ENCODE results near the gene ARHGEF11.
A peak's percentile ranks its signal among the peaks of the same experiment; 100 is the strongest.

ARHGEF11 gene

GRCh38 chr1:156920233-156921052 lies 125.1 kb downstream of the ARHGEF11 start, which contains the start of gene LRRC71:
LRRC71 (plus strand) TSS chr1:156920632; CDS start chr1:156920804, 172 bp downstream.
- POLR2A ChIA-PET, result interaction anchor here (0.7 kb wide), 2 partner anchors 164 to 386 kb away, joined by 3 to 5 read pairs; no protein-coding TSS in a partner anchor
- CTCF ChIA-PET, result interaction anchor here (0.8 to 14.3 kb wide), 11 partner anchors 8 to 231 kb away, joined by 3 to 201 read pairs (median 4); partner anchors contain the start of gene PEAR1
- 10% methylated on average over 60 of the region's 71 CpGs for WGBS (ENCODE audit: insufficient coverage)

GRCh38 chr1:156914440-156914856 lies 131.1 kb downstream of the ARHGEF11 start:
- DNase-seq, result no peak
- Histone ChIP-seq H3K27ac (ENCODE audit: insufficient read depth in 1 of 2, low read depth in 1 of 2, low read length in 2 of 2, poor library complexity in 1 of 2, severe bottlenecking in 2 of 2) (peak overlapping the region in 1 of 2 experiments; percentile 58), H3K9me3 (ENCODE audit: control extremely low read depth in 1 of 5, control insufficient read depth in 4 of 5, insufficient read depth in 2 of 5, low read depth in 1 of 5, low read length in 4 of 5) (no peaks in the 10 kb centered on the region), H3K27me3 (replicated peaks in 2 of 5; ENCODE audit: control insufficient read depth in 4 of 5, insufficient read depth in 5 of 5, low read length in 4 of 5) (no peaks in the 10 kb centered on the region), H3K36me3 (ENCODE audit: control insufficient read depth in 4 of 4, insufficient read depth in 4 of 4, low read length in 3 of 4) (peaks cover 0 to 52% (median 15%) of the 10 kb centered on the region in 4 experiments), H3K4me1 (ENCODE audit: control extremely low read depth in 1 of 4, control insufficient read depth in 4 of 4, insufficient read depth in 4 of 4, low read length in 3 of 4) (peaks cover 0 to 38% (median 12%) of the 10 kb centered on the region in 4 experiments), H3K4me3 (ENCODE audit: control insufficient read depth in 1 of 7, extremely low read depth in 1 of 7, insufficient read depth in 4 of 7, low read depth in 2 of 7, low read length in 6 of 7) (no peak overlapping the region)
- ChIA-PET CTCF (interaction anchor here (5.9 kb wide), 1 partner anchor 8 kb away, joined by 48 read pairs; the partner anchor contains the start of gene LRRC71), POLR2A (no interaction called here)
- WGBS (ENCODE audit: insufficient coverage), result 96% methylated on average over 9 of the region's 9 CpGs

More at GRCh38 chr1:156920233-156921052, 125.1 kb downstream of the ARHGEF11 start, which contains the start of gene LRRC71:
- peak; percentile 82 to 87 (median 84) for DNase-seq
- Histone ChIP-seq H3K27me3 (replicated peaks in 2 of 5; ENCODE audit: control insufficient read depth in 4 of 5, insufficient read depth in 5 of 5, low read length in 4 of 5) (peaks cover 12 to 56% (median 39%) of the 10 kb centered on the region in 5 experiments), H3K4me1 (ENCODE audit: control extremely low read depth in 1 of 4, control insufficient read depth in 4 of 4, insufficient read depth in 4 of 4, low read length in 3 of 4) (peaks cover 0 to 27% (median 17%) of the 10 kb centered on the region in 4 experiments), H3K9me3 (ENCODE audit: control extremely low read depth in 1 of 5, control insufficient read depth in 4 of 5, insufficient read depth in 2 of 5, low read depth in 1 of 5, low read length in 4 of 5) (no peaks in the 10 kb centered on the region), H3K4me3 (ENCODE audit: control insufficient read depth in 1 of 7, extremely low read depth in 1 of 7, insufficient read depth in 4 of 7, low read depth in 2 of 7, low read length in 6 of 7) (peak within 1 kb of the TSS in 4 of 7 experiments; percentile 8 to 50 (median 37)), H3K27ac (ENCODE audit: insufficient read depth in 1 of 2, low read depth in 1 of 2, low read length in 2 of 2, poor library complexity in 1 of 2, severe bottlenecking in 2 of 2) (no peak within 1 kb of the TSS), H3K36me3 (ENCODE audit: control insufficient read depth in 4 of 4, insufficient read depth in 4 of 4, low read length in 3 of 4) (peaks cover 0 to 15% (median under 1%) of the 10 kb centered on the region in 4 experiments)

GRCh38 chr1:156913809-156914387 lies 131.6 kb downstream of the ARHGEF11 start:
- ChIA-PET POLR2A (no interaction called here), CTCF (interaction anchor here (0.6 to 5.9 kb wide), 5 partner anchors 8 to 160 kb away, joined by 3 to 48 read pairs (median 4); partner anchors contain the start of gene LRRC71)
- Histone ChIP-seq H3K36me3 (ENCODE audit: control insufficient read depth in 4 of 4, insufficient read depth in 4 of 4, low read length in 3 of 4) (peaks cover 0 to 57% (median 15%) of the 10 kb centered on the region in 4 experiments), H3K27ac (ENCODE audit: insufficient read depth in 1 of 2, low read depth in 1 of 2, low read length in 2 of 2, poor library complexity in 1 of 2, severe bottlenecking in 2 of 2) (peak overlapping the region in 1 of 2 experiments; percentile 58), H3K4me3 (ENCODE audit: control insufficient read depth in 1 of 7, extremely low read depth in 1 of 7, insufficient read depth in 4 of 7, low read depth in 2 of 7, low read length in 6 of 7) (peak overlapping the region in 1 of 7 experiments; percentile 23), H3K27me3 (replicated peaks in 2 of 5; ENCODE audit: control insufficient read depth in 4 of 5, insufficient read depth in 5 of 5, low read length in 4 of 5) (no peaks in the 10 kb centered on the region), H3K9me3 (ENCODE audit: control extremely low read depth in 1 of 5, control insufficient read depth in 4 of 5, insufficient read depth in 2 of 5, low read depth in 1 of 5, low read length in 4 of 5) (no peaks in the 10 kb centered on the region), H3K4me1 (ENCODE audit: control extremely low read depth in 1 of 4, control insufficient read depth in 4 of 4, insufficient read depth in 4 of 4, low read length in 3 of 4) (peaks cover 0 to 38% (median 12%) of the 10 kb centered on the region in 4 experiments)
- 95% methylated on average over 13 of the region's 13 CpGs for WGBS (ENCODE audit: insufficient coverage)
- no peak for DNase-seq

DNA sequence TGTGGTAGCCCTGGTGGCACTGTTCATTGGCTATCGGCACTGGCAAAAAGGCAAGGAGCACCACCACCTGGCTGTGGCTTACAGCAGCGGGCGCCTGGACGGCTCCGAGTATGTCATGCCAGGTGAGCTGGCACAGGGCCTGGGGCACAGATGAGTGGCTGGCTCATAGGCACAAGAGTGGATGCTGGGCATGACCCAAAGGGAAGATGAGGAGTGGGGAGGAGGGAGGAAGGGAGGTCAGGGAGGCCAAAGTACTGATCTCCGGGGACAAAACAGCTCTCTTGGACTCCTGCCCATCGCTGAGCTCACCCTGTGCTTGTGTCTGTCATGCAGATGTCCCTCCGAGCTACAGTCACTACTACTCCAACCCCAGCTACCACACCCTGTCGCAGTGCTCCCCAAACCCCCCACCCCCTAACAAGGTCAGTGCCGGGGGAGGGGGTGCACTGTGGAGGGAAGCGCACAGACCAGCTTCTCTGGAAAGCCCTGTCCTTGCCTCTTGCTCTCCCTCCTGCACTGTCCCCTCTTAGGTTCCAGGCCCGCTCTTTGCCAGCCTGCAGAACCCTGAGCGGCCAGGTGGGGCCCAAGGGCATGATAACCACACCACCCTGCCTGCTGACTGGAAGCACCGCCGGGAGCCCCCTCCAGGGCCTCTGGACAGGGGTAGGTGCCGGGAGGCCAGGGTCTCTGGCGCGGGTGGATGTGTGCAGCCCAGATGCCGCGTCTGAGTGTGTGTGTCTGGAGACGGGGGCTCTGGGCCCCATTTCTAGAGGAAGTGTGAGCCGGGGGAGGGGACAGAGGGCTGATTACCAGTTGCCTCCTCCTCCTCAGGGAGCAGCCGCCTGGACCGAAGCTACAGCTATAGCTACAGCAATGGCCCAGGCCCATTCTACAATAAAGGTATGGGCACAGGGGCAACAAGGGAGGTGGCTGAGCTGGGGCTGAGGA lies 132.4 kb downstream of the ARHGEF11 start:
- peak overlapping the region in 1 of 7 experiments; percentile 23 for H3K4me3 ChIP-seq (ENCODE audit: control insufficient read depth in 1 of 7, extremely low read depth in 1 of 7, insufficient read depth in 4 of 7, low read depth in 2 of 7, low read length in 6 of 7)
- CTCF ChIA-PET, result interaction anchor here (0.6 to 5.9 kb wide), 7 partner anchors 8 to 161 kb away, joined by 3 to 48 read pairs (median 4); partner anchors contain the start of genes INSRR, LRRC71 and NTRK1
- no peaks in the 10 kb centered on the region for H3K9me3 ChIP-seq (ENCODE audit: control extremely low read depth in 1 of 5, control insufficient read depth in 4 of 5, insufficient read depth in 2 of 5, low read depth in 1 of 5, low read length in 4 of 5)
- POLR2A ChIA-PET, result no interaction called here
- WGBS (ENCODE audit: insufficient coverage), result 89% methylated on average over 23 of the region's 24 CpGs
- no peak for DNase-seq
- H3K36me3 ChIP-seq (ENCODE audit: control insufficient read depth in 4 of 4, insufficient read depth in 4 of 4, low read length in 3 of 4), result peaks cover 0 to 65% (median 15%) of the 10 kb centered on the region in 4 experiments
- peaks cover 0 to 38% (median 12%) of the 10 kb centered on the region in 4 experiments for H3K4me1 ChIP-seq (ENCODE audit: control extremely low read depth in 1 of 4, control insufficient read depth in 4 of 4, insufficient read depth in 4 of 4, low read length in 3 of 4)
- H3K27ac ChIP-seq (ENCODE audit: insufficient read depth in 1 of 2, low read depth in 1 of 2, low read length in 2 of 2, poor library complexity in 1 of 2, severe bottlenecking in 2 of 2), result peak overlapping the region in 1 of 2 experiments; percentile 58
- H3K27me3 ChIP-seq (replicated peaks in 2 of 5; ENCODE audit: control insufficient read depth in 4 of 5, insufficient read depth in 5 of 5, low read length in 4 of 5), result no peaks in the 10 kb centered on the region

GRCh38 chr1:156912310-156912709 lies 133.2 kb downstream of the ARHGEF11 start:
- Histone ChIP-seq H3K36me3 (ENCODE audit: control insufficient read depth in 4 of 4, insufficient read depth in 4 of 4, low read length in 3 of 4) (peaks cover 0 to 66% (median 15%) of the 10 kb centered on the region in 4 experiments), H3K4me3 (ENCODE audit: control insufficient read depth in 1 of 7, extremely low read depth in 1 of 7, insufficient read depth in 4 of 7, low read depth in 2 of 7, low read length in 6 of 7) (no peak overlapping the region), H3K27me3 (replicated peaks in 2 of 5; ENCODE audit: control insufficient read depth in 4 of 5, insufficient read depth in 5 of 5, low read length in 4 of 5) (no peaks in the 10 kb centered on the region), H3K4me1 (ENCODE audit: control extremely low read depth in 1 of 4, control insufficient read depth in 4 of 4, insufficient read depth in 4 of 4, low read length in 3 of 4) (peaks cover 0 to 44% (median 13%) of the 10 kb centered on the region in 4 experiments), H3K27ac (ENCODE audit: insufficient read depth in 1 of 2, low read depth in 1 of 2, low read length in 2 of 2, poor library complexity in 1 of 2, severe bottlenecking in 2 of 2) (no peak overlapping the region), H3K9me3 (ENCODE audit: control extremely low read depth in 1 of 5, control insufficient read depth in 4 of 5, insufficient read depth in 2 of 5, low read depth in 1 of 5, low read length in 4 of 5) (no peaks in the 10 kb centered on the region)
- POLR2A ChIA-PET, result no interaction called here
- no peak for DNase-seq
- CTCF ChIA-PET, result interaction anchor here (1.2 to 5.9 kb wide), 5 partner anchors 10 to 58 kb away, joined by 4 to 48 read pairs (median 9); partner anchors contain the start of genes INSRR, LRRC71 and NTRK1
- 94% methylated on average over 2 of the region's 2 CpGs for WGBS (ENCODE audit: insufficient coverage)

All from common myeloid progenitor, CD34-positive (primary cell).